ENCODE measurements around the gene CEP131. TPM values are rescaled to one million over a fixed set of nuclear protein-coding genes. Genes with fewer than 3 reads are reported as not detected.

CEP131 gene
- total RNA-seq, 2 experiments from 2014 or later: 12.9 to 13.8 TPM

GRCh38 chr17:81241648-81242420, 19.1 kb upstream of the CEP131 start:
- POLR2A ChIA-PET: no interaction called here
- CTCF ChIA-PET: interaction anchor here (0.8 kb wide), 1 partner anchor 29 kb away, joined by 3 read pairs; no protein-coding TSS in a partner anchor

GRCh38 chr17:81241203-81241602, 18.4 kb upstream of the CEP131 start:
- ChIA-PET CTCF (no interaction called here), POLR2A (interaction anchor here (0.7 kb wide), 2 partner anchors 125 to 220 kb away, joined by 4 to 7 read pairs; no protein-coding TSS in a partner anchor)

GRCh38 chr17:81240761-81241160, 18.0 kb upstream of the CEP131 start:
- ChIA-PET CTCF (interaction anchor here (2.5 kb wide), 1 partner anchor 243 kb away, joined by 10 read pairs; no protein-coding TSS in a partner anchor), POLR2A (interaction anchor here (0.7 to 2.8 kb wide), 3 partner anchors 18 to 220 kb away, joined by 4 to 12 read pairs (median 7); partner anchors contain the start of gene CEP131)

GRCh38 chr17:81239714-81240555, 17.2 kb upstream of the CEP131 start:
- ChIA-PET CTCF (interaction anchor here (1.4 to 2.5 kb wide), 2 partner anchors 97 to 244 kb away, joined by 5 to 10 read pairs; no protein-coding TSS in a partner anchor), POLR2A (interaction anchor here (0.6 to 2.8 kb wide), 7 partner anchors 11 to 313 kb away, joined by 3 to 12 read pairs (median 3); partner anchors contain the start of genes CEP131 and SLC38A10)

- ChIA-PET CTCF (interaction anchor here (0.6 to 2.5 kb wide), 5 partner anchors 16 to 245 kb away, joined by 3 to 10 read pairs (median 3); partner anchors contain the start of genes CEP131 and SLC38A10), POLR2A (interaction anchor here (0.6 to 2.8 kb wide), 10 partner anchors 10 to 805 kb away, joined by 3 to 12 read pairs (median 3); partner anchors contain the start of genes CEP131 and SLC38A10)
Measured at GRCh38 chr17:81238815-81239713, 16.3 kb upstream of the CEP131 start, which contains the start of the genes NDUFAF8 and TEPSIN. Gene NDUFAF8 (plus strand): TSS chr17:81239318. CDS start chr17:81239364, 46 bp downstream. Gene TEPSIN (minus strand): TSS chr17:81239055. CDS start chr17:81239033, 22 bp downstream.

- ChIA-PET POLR2A (interaction anchor here (0.6 to 2.8 kb wide), 9 partner anchors 10 to 1410 kb away, joined by 3 to 12 read pairs (median 3); partner anchors contain the start of genes CEP131, SLC38A10 and WDR45B), CTCF (interaction anchor here (0.6 to 2.5 kb wide), 5 partner anchors 16 to 246 kb away, joined by 3 to 10 read pairs (median 3); partner anchors contain the start of genes CEP131 and SLC38A10)
Measured at GRCh38 chr17:81238490-81238814, 15.7 kb upstream of the CEP131 start.

GRCh38 chr17:81237591-81238489, 15.1 kb upstream of the CEP131 start:
- CTCF ChIA-PET: interaction anchor here (0.6 to 1.4 kb wide), 5 partner anchors 11 to 141 kb away, joined by 3 to 5 read pairs (median 3); partner anchors contain the start of genes CEP131 and SLC38A10

GRCh38 chr17:81236784-81237183, 14.0 kb upstream of the CEP131 start:
- ChIA-PET POLR2A (no interaction called here), CTCF (no interaction called here)

More at GRCh38 chr17:81237591-81238489, 15.1 kb upstream of the CEP131 start:
- POLR2A ChIA-PET: interaction anchor here (0.6 to 2.8 kb wide), 4 partner anchors 9 to 1410 kb away, joined by 3 to 12 read pairs (median 3); partner anchors contain the start of genes CEP131 and WDR45B

- CTCF ChIA-PET: no interaction called here
- POLR2A ChIA-PET: no interaction called here
Measured at GRCh38 chr17:81235822-81236740, 13.3 kb upstream of the CEP131 start.

- ChIA-PET CTCF (no interaction called here), POLR2A (no interaction called here)
Measured at GRCh38 chr17:81234940-81235821, 12.4 kb upstream of the CEP131 start.

- POLR2A ChIA-PET: no interaction called here
Measured at GRCh38 chr17:81234506-81234855, 11.7 kb upstream of the CEP131 start.

GRCh38 chr17:81233811-81234505, 11.2 kb upstream of the CEP131 start:
- ChIA-PET POLR2A (interaction anchor here (1.1 kb wide), 1 partner anchor 11 kb away, joined by 3 read pairs; the partner anchor contains the start of gene CEP131), CTCF (no interaction called here)

More at GRCh38 chr17:81234506-81234855, 11.7 kb upstream of the CEP131 start:
- CTCF ChIA-PET: no interaction called here

GRCh38 chr17:81233316-81233715, 10.6 kb upstream of the CEP131 start:
- CTCF ChIA-PET: interaction anchor here (1.2 kb wide), 1 partner anchor 251 kb away, joined by 4 read pairs; no protein-coding TSS in a partner anchor
- POLR2A ChIA-PET: interaction anchor here (1.1 kb wide), 1 partner anchor 11 kb away, joined by 3 read pairs; the partner anchor contains the start of gene CEP131

GRCh38 chr17:81232616-81233241, 10.0 kb upstream of the CEP131 start:
- ChIA-PET POLR2A (interaction anchor here (0.5 to 1.1 kb wide), 2 partner anchors 10 to 127 kb away, joined by 3 to 4 read pairs; partner anchors contain the start of gene CEP131), CTCF (interaction anchor here (1.2 kb wide), 1 partner anchor 252 kb away, joined by 4 read pairs; no protein-coding TSS in a partner anchor)

Data from activated CD8-positive, alpha-beta memory T cell treated with anti-CD3 and anti-CD28 coated beads for 36 hours (primary cell).